Thyroid gland (tissue), 4 donors: ENCODE results near the gene DCST1. TPM values are rescaled to one million over a fixed set of nuclear protein-coding genes. Genes with fewer than 3 reads are reported as not detected.

Source experiments
- DNase-seq, 2 donors: peaks; one replicate each; pipeline ENCODE4 v3.0.0-alpha.2; 2019
- H3K27ac ChIP-seq, 3 donors: fragments of 200-600 bp; sonication (generic); 1 replicate in 2 of 3; 2 replicates in 1 of 3; pipeline ENCODE4 v1.5.1; 2016 to 2019; ENCODE audit warnings: mild to moderate bottlenecking in 1 of 3, moderate library complexity in 1 of 3
- H3K27me3 ChIP-seq: fragments of 200-600 bp; sonication (generic); one replicate; pipeline ENCODE4 v1.5.1; 2019
- H3K36me3 ChIP-seq, 2 donors: fragments of 200-600 bp; sonication (generic); one replicate each; pipeline ENCODE4 v1.5.1; 2016 to 2019
- H3K4me1 ChIP-seq, 2 donors: fragments of 200-600 bp; sonication (generic); one replicate each; pipeline ENCODE4 v1.5.1; 2017 to 2019
- H3K4me3 ChIP-seq, 3 donors: fragments of 200-600 bp; sonication (generic); replicated peaks in 1 of 3; 1 replicate in 2 of 3; 2 replicates in 1 of 3; pipeline ENCODE4 v1.5.1; 2016; ENCODE audit warnings: mild to moderate bottlenecking in 1 of 3
- H3K9me3 ChIP-seq: fragments of 200-600 bp; sonication (generic); one replicate; pipeline ENCODE4 v1.5.1; 2017
- CTCF ChIP-seq, 6 experiments: fragments of 200-600 bp in 3 of 6; fragments of 450-650 bp in 3 of 6; sonication (generic) in 3 of 6; IDR thresholded peaks; one replicate each; pipeline ENCODE4 v1.5.1; 2016 to 2019; ENCODE audit warnings: antibody characterized with exemption in 6 of 6, mild to moderate bottlenecking in 2 of 6, inconsistent platforms in 1 of 6, moderate library complexity in 1 of 6
- POLR2A ChIP-seq, 2 donors: fragments of 450-650 bp; IDR thresholded peaks; one replicate each; pipeline ENCODE4 v1.6.1; 2017; ENCODE audit warnings: antibody characterized with exemption in 2 of 2, mild to moderate bottlenecking in 2 of 2, moderate library complexity in 1 of 2
- WGBS, 2 donors: methylation state at CpG; one replicate each; pipeline ENCODE4 v1.1.5; 2017; 5-methylcytosine and 5-hydroxymethylcytosine counted together
- intact Hi-C: fragments of 100-400 bp; cut with DNase I; formaldehyde crosslinking; loops from one replicate; pipeline ENCODE4 v1.15.1; 2023
- total RNA-seq, 4 donors: library from RNA; depleted of rRNA; stranded (reverse); fragments of >200 nt; gene quantifications; one replicate each; pipeline ENCODE4 v1.2.3, GENCODE V29; 2016

DCST1 gene
- total RNA-seq, 4 donors from 2014 or later = 0.24 TPM; not detected in 3

GRCh38 chr1:155019377-155020245, 14.0 kb upstream of the DCST1 start:
- no peak for DNase-seq
- WGBS, 2 donors = 70 to 72% methylated on average over 11 of the region's 11 CpGs
- Histone ChIP-seq H3K36me3 (peaks cover 15 to 16% of the 10 kb centered on the region in 2 donors), H3K4me3 (no peak overlapping the region), H3K27me3 (no peaks in the 10 kb centered on the region), H3K27ac (peak overlapping the region in 2 of 3 donors; percentile 26 to 89), H3K4me1 (peaks cover 30 to 43% of the 10 kb centered on the region in 2 donors), H3K9me3 (no peaks in the 10 kb centered on the region)
- TF ChIP-seq POLR2A (IDR thresholded peaks at IDR 0.05) = no peak
- TF ChIP-seq CTCF (IDR thresholded peaks at IDR 0.05) = no peak
- intact Hi-C loops = no loop called here

GRCh38 chr1:155022136-155022926, 11.3 kb upstream of the DCST1 start:
- H3K36me3 ChIP-seq = no peaks in the 10 kb centered on the region
- no peaks in the 10 kb centered on the region for H3K9me3 ChIP-seq
- no peak overlapping the region for H3K27ac ChIP-seq
- no peak for DNase-seq
- peaks cover 24 to 33% of the 10 kb centered on the region in 2 donors for H3K4me1 ChIP-seq
- no peaks in the 10 kb centered on the region for H3K27me3 ChIP-seq
- H3K4me3 ChIP-seq = no peak overlapping the region
- TF ChIP-seq CTCF (IDR thresholded peaks at IDR 0.05) (no peak), POLR2A (IDR thresholded peaks at IDR 0.05) (no peak)
- intact Hi-C loops = no loop called here
- WGBS, 2 donors = 67 to 83% methylated on average over 8 of the region's 8 CpGs

- Histone ChIP-seq H3K27me3 (no peaks in the 10 kb centered on the region), H3K36me3 (no peaks in the 10 kb centered on the region), H3K4me3 (no peak overlapping the region), H3K9me3 (no peaks in the 10 kb centered on the region), H3K4me1 (peaks cover 20 to 27% of the 10 kb centered on the region in 2 donors), H3K27ac (no peak overlapping the region)
- intact Hi-C loops = no loop called here
- peak; percentile 75 to 88 for DNase-seq
- WGBS, 2 donors = 26 to 47% methylated on average over 4 of the region's 4 CpGs
- TF ChIP-seq POLR2A (IDR thresholded peaks at IDR 0.05) (no peak), CTCF (IDR thresholded peaks at IDR 0.05) (no peak)
These were observed 10.7 kb upstream of the DCST1 start for GRCh38 chr1:155022927-155023236.

GRCh38 chr1:155023627-155024026, 10.0 kb upstream of the DCST1 start:
- no peaks in the 10 kb centered on the region for H3K36me3 ChIP-seq
- peaks cover 13 to 20% of the 10 kb centered on the region in 2 donors for H3K4me1 ChIP-seq
- no peak for TF ChIP-seq POLR2A (IDR thresholded peaks at IDR 0.05)
- no peak for TF ChIP-seq CTCF (IDR thresholded peaks at IDR 0.05)
- 80 to 83% methylated on average over 5 of the region's 5 CpGs for WGBS, 2 donors
- no peak overlapping the region for H3K27ac ChIP-seq
- no peaks in the 10 kb centered on the region for H3K9me3 ChIP-seq
- no peak overlapping the region for H3K4me3 ChIP-seq
- no peak for DNase-seq
- H3K27me3 ChIP-seq = no peaks in the 10 kb centered on the region
- intact Hi-C loops = no loop called here

GRCh38 chr1:155024315-155024714, 9.3 kb upstream of the DCST1 start:
- Histone ChIP-seq H3K4me3 (no peak overlapping the region), H3K4me1 (peaks cover 6 to 13% of the 10 kb centered on the region in 2 donors), H3K27ac (no peak overlapping the region), H3K36me3 (no peaks in the 10 kb centered on the region), H3K9me3 (no peaks in the 10 kb centered on the region), H3K27me3 (no peaks in the 10 kb centered on the region)
- DNase-seq = no peak
- no peak for TF ChIP-seq POLR2A (IDR thresholded peaks at IDR 0.05)
- TF ChIP-seq CTCF (IDR thresholded peaks at IDR 0.05) = no peak
- intact Hi-C loops = no loop called here
- WGBS, 2 donors = 87 to 90% methylated on average over 9 of the region's 9 CpGs
